ENCODE results near the gene RSPH6A.

RSPH6A gene

GRCh38 chr19:45771311-45771933 lies 43.7 kb downstream of the RSPH6A start:
- no peak overlapping the region for H3K4me3 Mint-ChIP-seq
- H3K27me3 Mint-ChIP-seq, result peaks cover 5% of the 10 kb centered on the region
- H3K9me3 Mint-ChIP-seq, result no peaks in the 10 kb centered on the region
- H3K27ac Mint-ChIP-seq, result no peak overlapping the region
- H3K36me3 Mint-ChIP-seq (ENCODE audit: low read depth), result peaks cover under 1% of the 10 kb centered on the region
- H3K4me1 Mint-ChIP-seq (ENCODE audit: low read depth), result peaks cover 15% of the 10 kb centered on the region

- peak overlapping the region; percentile 65 for H3K27ac Mint-ChIP-seq
- H3K36me3 Mint-ChIP-seq (ENCODE audit: low read depth), result no peaks in the 10 kb centered on the region
- peak overlapping the region; percentile 80 for H3K4me3 Mint-ChIP-seq
- H3K9me3 Mint-ChIP-seq, result no peaks in the 10 kb centered on the region
- peaks cover 15% of the 10 kb centered on the region for H3K4me1 Mint-ChIP-seq (ENCODE audit: low read depth)
- peaks cover 5% of the 10 kb centered on the region for H3K27me3 Mint-ChIP-seq
Observed at GRCh38 chr19:45770192-45771101, 44.7 kb downstream of the RSPH6A start.

GRCh38 chr19:45769821-45770191 lies 45.3 kb downstream of the RSPH6A start:
- H3K36me3 Mint-ChIP-seq (ENCODE audit: low read depth), result no peaks in the 10 kb centered on the region
- peak overlapping the region; percentile 80 for H3K4me3 Mint-ChIP-seq
- peaks cover 15% of the 10 kb centered on the region for H3K4me1 Mint-ChIP-seq (ENCODE audit: low read depth)
- no peaks in the 10 kb centered on the region for H3K9me3 Mint-ChIP-seq
- peak overlapping the region; percentile 65 for H3K27ac Mint-ChIP-seq
- peaks cover 9% of the 10 kb centered on the region for H3K27me3 Mint-ChIP-seq

- Mint-ChIP-seq H3K36me3 (ENCODE audit: low read depth) (no peaks in the 10 kb centered on the region), H3K27me3 (peaks cover 12% of the 10 kb centered on the region), H3K4me3 (peak within 1 kb of the TSS; percentile 80), H3K4me1 (ENCODE audit: low read depth) (peaks cover 15% of the 10 kb centered on the region), H3K9me3 (no peaks in the 10 kb centered on the region), H3K27ac (peak within 1 kb of the TSS; percentile 65)
Observed at GRCh38 chr19:45768984-45769782, 45.9 kb downstream of the RSPH6A start, which contains the start of gene SIX5. Gene SIX5, minus strand, starts transcription at chr19:45769252. Its CDS starts 408 bp downstream, at chr19:45768844.

- Mint-ChIP-seq H3K36me3 (ENCODE audit: low read depth) (no peaks in the 10 kb centered on the region), H3K4me3 (peak overlapping the region; percentile 80), H3K4me1 (ENCODE audit: low read depth) (peaks cover 15% of the 10 kb centered on the region), H3K9me3 (no peaks in the 10 kb centered on the region), H3K27ac (peak overlapping the region; percentile 45), H3K27me3 (peaks cover 12% of the 10 kb centered on the region)
Observed at GRCh38 chr19:45768655-45768983, 46.5 kb downstream of the RSPH6A start.

GRCh38 chr19:45767881-45768654 lies 47.0 kb downstream of the RSPH6A start:
- Mint-ChIP-seq H3K27me3 (peaks cover 12% of the 10 kb centered on the region), H3K9me3 (no peaks in the 10 kb centered on the region), H3K4me1 (ENCODE audit: low read depth) (peaks cover 15% of the 10 kb centered on the region), H3K4me3 (peak overlapping the region; percentile 54), H3K36me3 (ENCODE audit: low read depth) (no peaks in the 10 kb centered on the region), H3K27ac (no peak overlapping the region)

GRCh38 chr19:45767410-45767880 lies 47.7 kb downstream of the RSPH6A start:
- Mint-ChIP-seq H3K27ac (no peak overlapping the region), H3K36me3 (ENCODE audit: low read depth) (no peaks in the 10 kb centered on the region), H3K4me1 (ENCODE audit: low read depth) (peaks cover 15% of the 10 kb centered on the region), H3K27me3 (peaks cover 12% of the 10 kb centered on the region), H3K4me3 (peak overlapping the region; percentile 26), H3K9me3 (no peaks in the 10 kb centered on the region)

- H3K27ac Mint-ChIP-seq, result no peak overlapping the region
- H3K4me3 Mint-ChIP-seq, result peak overlapping the region; percentile 26
- peaks cover 15% of the 10 kb centered on the region for H3K4me1 Mint-ChIP-seq (ENCODE audit: low read depth)
- no peaks in the 10 kb centered on the region for H3K9me3 Mint-ChIP-seq
- no peaks in the 10 kb centered on the region for H3K36me3 Mint-ChIP-seq (ENCODE audit: low read depth)
- H3K27me3 Mint-ChIP-seq, result peaks cover 7% of the 10 kb centered on the region
Observed at GRCh38 chr19:45766869-45767346, 48.2 kb downstream of the RSPH6A start.

GRCh38 chr19:45766296-45766868 lies 48.7 kb downstream of the RSPH6A start:
- Mint-ChIP-seq H3K9me3 (no peaks in the 10 kb centered on the region), H3K27me3 (peaks cover 7% of the 10 kb centered on the region), H3K36me3 (ENCODE audit: low read depth) (no peaks in the 10 kb centered on the region), H3K4me1 (ENCODE audit: low read depth) (peaks cover 15% of the 10 kb centered on the region), H3K4me3 (no peak overlapping the region), H3K27ac (no peak overlapping the region)

GRCh38 chr19:45765702-45766295 lies 49.3 kb downstream of the RSPH6A start:
- H3K36me3 Mint-ChIP-seq (ENCODE audit: low read depth), result no peaks in the 10 kb centered on the region
- H3K27ac Mint-ChIP-seq, result no peak overlapping the region
- peaks cover 15% of the 10 kb centered on the region for H3K4me1 Mint-ChIP-seq (ENCODE audit: low read depth)
- no peaks in the 10 kb centered on the region for H3K9me3 Mint-ChIP-seq
- H3K4me3 Mint-ChIP-seq, result no peak overlapping the region
- peaks cover 7% of the 10 kb centered on the region for H3K27me3 Mint-ChIP-seq

- H3K9me3 Mint-ChIP-seq, result no peaks in the 10 kb centered on the region
- H3K4me1 Mint-ChIP-seq (ENCODE audit: low read depth), result peaks cover 11% of the 10 kb centered on the region
- peaks cover 7% of the 10 kb centered on the region for H3K27me3 Mint-ChIP-seq
- H3K27ac Mint-ChIP-seq, result no peak overlapping the region
- no peaks in the 10 kb centered on the region for H3K36me3 Mint-ChIP-seq (ENCODE audit: low read depth)
- H3K4me3 Mint-ChIP-seq, result no peak overlapping the region
Observed at GRCh38 chr19:45764945-45765701, 50.0 kb downstream of the RSPH6A start.

GRCh38 chr19:45764475-45764874 lies 50.6 kb downstream of the RSPH6A start:
- H3K4me3 Mint-ChIP-seq, result no peak overlapping the region
- H3K27me3 Mint-ChIP-seq, result peaks cover 7% of the 10 kb centered on the region
- H3K27ac Mint-ChIP-seq, result no peak overlapping the region
- no peaks in the 10 kb centered on the region for H3K36me3 Mint-ChIP-seq (ENCODE audit: low read depth)
- no peaks in the 10 kb centered on the region for H3K9me3 Mint-ChIP-seq
- peaks cover 7% of the 10 kb centered on the region for H3K4me1 Mint-ChIP-seq (ENCODE audit: low read depth)

GRCh38 chr19:45763691-45764294 lies 51.3 kb downstream of the RSPH6A start:
- Mint-ChIP-seq H3K27me3 (peaks cover 7% of the 10 kb centered on the region), H3K9me3 (no peaks in the 10 kb centered on the region), H3K4me1 (ENCODE audit: low read depth) (peaks cover 4% of the 10 kb centered on the region), H3K36me3 (ENCODE audit: low read depth) (no peaks in the 10 kb centered on the region), H3K4me3 (no peak overlapping the region), H3K27ac (no peak overlapping the region)
